ENCODE data around the gene TFF2.

DNA sequence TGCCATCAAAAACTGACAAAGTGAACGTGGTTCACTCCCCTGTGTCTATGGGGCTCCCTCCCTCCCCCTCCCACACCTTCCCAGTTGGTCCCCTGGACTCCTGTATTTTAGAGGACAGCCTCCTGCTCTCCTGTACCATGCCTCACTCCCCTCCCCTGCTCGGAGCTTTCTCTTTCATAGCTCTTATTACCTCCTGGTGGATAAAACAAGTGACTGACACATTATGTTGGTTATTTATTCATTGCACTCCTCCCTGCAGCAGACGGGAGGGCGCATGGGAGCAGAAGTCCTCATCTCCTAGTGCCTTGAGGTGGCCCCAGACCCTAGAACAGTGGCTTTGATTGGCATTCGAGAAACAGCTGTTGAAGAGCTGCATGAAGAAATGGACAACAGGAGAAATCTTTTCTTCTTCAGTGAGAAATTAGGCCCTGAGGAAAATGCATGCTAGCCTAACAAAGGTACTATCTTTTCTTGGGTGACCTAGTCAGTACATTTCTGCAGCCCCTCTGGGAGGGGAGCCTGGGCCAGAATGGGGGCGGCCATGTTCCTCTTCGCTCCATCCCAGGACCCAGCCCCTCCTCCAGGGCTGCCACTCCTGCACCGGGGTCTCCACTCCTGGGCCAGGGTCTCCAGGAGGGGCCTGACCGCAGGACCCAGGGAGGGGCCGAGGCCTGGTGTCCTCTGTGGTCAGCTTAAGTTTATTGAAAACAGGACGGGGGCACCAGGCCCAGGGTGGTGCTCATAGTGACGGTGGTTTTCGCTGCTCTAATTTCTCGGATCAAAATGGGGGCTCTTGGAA lies 16.8 kb upstream of the TFF2 start:
- TF ChIP-seq, protein P1, sequence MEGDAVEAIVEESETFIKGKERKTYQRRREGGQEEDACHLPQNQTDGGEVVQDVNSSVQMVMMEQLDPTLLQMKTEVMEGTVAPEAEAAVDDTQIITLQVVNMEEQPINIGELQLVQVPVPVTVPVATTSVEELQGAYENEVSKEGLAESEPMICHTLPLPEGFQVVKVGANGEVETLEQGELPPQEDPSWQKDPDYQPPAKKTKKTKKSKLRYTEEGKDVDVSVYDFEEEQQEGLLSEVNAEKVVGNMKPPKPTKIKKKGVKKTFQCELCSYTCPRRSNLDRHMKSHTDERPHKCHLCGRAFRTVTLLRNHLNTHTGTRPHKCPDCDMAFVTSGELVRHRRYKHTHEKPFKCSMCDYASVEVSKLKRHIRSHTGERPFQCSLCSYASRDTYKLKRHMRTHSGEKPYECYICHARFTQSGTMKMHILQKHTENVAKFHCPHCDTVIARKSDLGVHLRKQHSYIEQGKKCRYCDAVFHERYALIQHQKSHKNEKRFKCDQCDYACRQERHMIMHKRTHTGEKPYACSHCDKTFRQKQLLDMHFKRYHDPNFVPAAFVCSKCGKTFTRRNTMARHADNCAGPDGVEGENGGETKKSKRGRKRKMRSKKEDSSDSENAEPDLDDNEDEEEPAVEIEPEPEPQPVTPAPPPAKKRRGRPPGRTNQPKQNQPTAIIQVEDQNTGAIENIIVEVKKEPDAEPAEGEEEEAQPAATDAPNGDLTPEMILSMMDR (IDR thresholded peaks at IDR 0.05), result no peak
- TF ChIP-seq POLR2A (IDR thresholded peaks at IDR 0.05) (no peak), EP300 (IDR thresholded peaks at IDR 0.05) (no peak)
